Progenitor cell of endocrine pancreas (in vitro differentiated cells): Measurements from ENCODE around the gene TAGLN. TPM values are rescaled to one million over a fixed set of nuclear protein-coding genes. Genes with fewer than 3 reads are reported as not detected.

Source experiments
- DNase-seq: peaks from one replicate; pipeline ENCODE4 v3.0.0; 2021; ENCODE audit warnings: low spot score; ENCODE audit not compliant: unreplicated experiment
- H3K27ac Mint-ChIP-seq: 2 replicates; pipeline ENCODE4 v1.8.0; 2021; ENCODE audit warnings: mild to moderate bottlenecking, moderate library complexity, mixed read lengths
- H3K27me3 Mint-ChIP-seq: 2 replicates; pipeline ENCODE4 v1.8.0; 2021; ENCODE audit warnings: mixed read lengths
- H3K36me3 Mint-ChIP-seq: 2 replicates; pipeline ENCODE4 v1.8.0; 2022; ENCODE audit warnings: mixed read lengths; ENCODE audit not compliant: insufficient read depth
- H3K4me1 Mint-ChIP-seq: 2 replicates; pipeline ENCODE4 v1.8.0; 2021; ENCODE audit warnings: low read depth, mixed read lengths
- H3K4me3 Mint-ChIP-seq: 2 replicates; pipeline ENCODE4 v1.8.0; 2021; ENCODE audit warnings: low read depth, mild to moderate bottlenecking, moderate library complexity, mixed read lengths
- H3K9me3 Mint-ChIP-seq: 2 replicates; pipeline ENCODE4 v1.8.0; 2021; ENCODE audit warnings: low read depth, mixed read lengths
- CTCF ChIP-seq: fragments of 200-600 bp; sonication (generic); IDR thresholded peaks from one replicate; pipeline ENCODE4 v1.5.0; 2021; ENCODE audit warnings: antibody characterized with exemption, mild to moderate bottlenecking; ENCODE audit not compliant: unreplicated experiment
- total RNA-seq: library from RNA; stranded (reverse); gene quantifications from 2 replicates; pipeline ENCODE4 v1.2.1, GENCODE V29; 2021

Gene TAGLN
- total RNA-seq, 1 donor from 2014 or later = 41.4 TPM

- Mint-ChIP-seq H3K4me3 (no peak overlapping the region), H3K9me3 (no peaks in the 10 kb centered on the region), H3K27ac (no peak overlapping the region), H3K36me3 (peaks cover 6% of the 10 kb centered on the region), H3K27me3 (peaks cover 18% of the 10 kb centered on the region), H3K4me1 (peaks cover 3% of the 10 kb centered on the region)
- peak; percentile 55 for TF ChIP-seq CTCF
- no peak for DNase-seq
Observed at GRCh38 chr11:117197516-117198456, 1.4 kb upstream of the TAGLN start.

GRCh38 chr11:117198613-117199012 lies 557 bp upstream of the TAGLN start:
- peaks cover 6% of the 10 kb centered on the region for H3K36me3 Mint-ChIP-seq
- H3K4me3 Mint-ChIP-seq = no peak overlapping the region
- H3K4me1 Mint-ChIP-seq = peaks cover 3% of the 10 kb centered on the region
- no peak overlapping the region for H3K27ac Mint-ChIP-seq
- peaks cover 18% of the 10 kb centered on the region for H3K27me3 Mint-ChIP-seq
- TF ChIP-seq CTCF = no peak
- no peak for DNase-seq
- no peaks in the 10 kb centered on the region for H3K9me3 Mint-ChIP-seq

DNA sequence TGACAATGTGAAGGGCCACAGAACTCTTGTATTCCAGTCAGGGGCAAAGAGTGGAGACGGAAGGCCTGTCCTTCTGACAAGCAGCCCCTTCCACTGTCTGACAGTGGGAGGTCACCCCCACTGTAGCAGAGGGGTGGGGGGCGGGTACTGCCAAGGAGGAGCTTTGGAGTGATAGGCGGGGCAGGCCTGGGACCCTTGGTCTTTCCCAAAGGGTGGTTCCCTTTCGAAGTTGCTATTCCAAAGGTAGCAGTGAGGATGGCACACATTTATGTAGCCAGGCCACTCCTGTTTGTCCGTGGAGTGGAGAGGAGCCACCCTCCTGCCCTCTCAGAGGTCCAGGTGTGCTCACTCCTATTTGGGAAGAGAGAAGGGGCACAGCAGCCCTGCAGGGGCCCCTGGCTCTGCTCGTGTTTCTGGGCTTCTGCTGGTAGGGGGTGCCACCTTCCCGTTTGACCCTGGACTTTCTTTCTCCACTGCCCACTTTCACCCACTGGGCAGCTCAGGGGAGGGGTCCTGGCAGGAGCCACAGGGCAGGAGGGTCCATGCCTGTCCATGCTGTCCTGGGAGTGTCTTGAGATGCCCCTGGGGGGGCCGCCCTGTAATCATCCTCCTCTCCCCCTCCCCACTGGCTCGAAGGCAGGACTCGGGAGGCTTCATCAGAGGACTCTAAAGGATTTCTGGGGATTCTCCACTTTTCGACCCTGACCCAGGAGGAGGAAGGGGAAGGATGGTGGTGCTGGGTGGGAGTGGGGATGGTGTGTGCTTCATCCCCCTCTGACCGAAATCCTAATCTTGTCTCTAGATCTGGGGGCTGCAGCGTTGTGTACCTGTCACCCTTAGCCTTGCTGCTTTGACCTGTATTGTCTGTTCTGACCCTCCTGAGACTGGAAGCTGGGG lies 994 bp downstream of the TAGLN start:
- DNase-seq = no peak
- Mint-ChIP-seq H3K27ac (no peak overlapping the region), H3K4me1 (peaks cover 3% of the 10 kb centered on the region), H3K4me3 (peak overlapping the region; percentile 29), H3K27me3 (peaks cover 18% of the 10 kb centered on the region), H3K9me3 (no peaks in the 10 kb centered on the region), H3K36me3 (peaks cover 9% of the 10 kb centered on the region)
- no peak for TF ChIP-seq CTCF

DNA sequence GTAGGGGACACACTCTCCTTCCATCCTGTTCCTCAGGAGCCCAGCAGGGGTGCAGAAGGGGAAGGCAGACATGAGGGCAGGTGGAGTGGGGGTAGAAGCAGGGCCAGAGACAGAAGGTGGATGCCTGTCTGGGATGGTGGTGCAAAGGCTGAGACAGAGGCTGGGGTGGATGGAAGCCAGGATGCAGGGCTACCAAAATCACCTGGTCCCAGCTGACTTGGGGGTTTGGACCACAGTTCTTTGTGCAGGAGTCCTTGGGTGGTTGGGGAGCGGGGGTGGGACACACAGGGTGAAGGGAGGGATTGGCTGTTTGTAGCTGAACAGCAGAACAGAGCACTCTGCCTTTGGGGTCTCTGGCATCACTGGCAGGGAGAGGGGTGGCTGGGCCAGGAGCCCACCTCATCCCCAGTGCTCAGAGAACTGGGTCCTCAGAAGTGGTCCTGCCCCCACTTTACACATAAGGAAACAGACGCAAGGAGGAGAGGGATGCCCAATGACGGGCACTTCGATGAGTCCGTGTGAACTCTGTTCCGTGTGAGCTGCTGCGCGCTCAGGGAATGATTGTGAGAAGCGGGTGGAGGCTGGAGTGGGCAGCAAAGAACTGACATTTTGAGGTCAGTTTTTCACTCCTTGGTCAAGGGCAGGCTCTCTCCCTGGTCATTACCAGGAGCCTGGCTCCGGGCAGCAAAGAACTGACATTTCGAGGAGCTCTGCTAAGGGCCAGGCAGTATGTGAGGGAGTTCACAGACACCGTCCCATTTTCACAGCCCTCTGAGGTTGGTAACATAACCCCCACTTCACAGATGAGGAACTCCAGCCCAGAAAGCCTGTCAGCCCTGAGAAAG lies 1.9 kb downstream of the TAGLN start:
- peaks cover 3% of the 10 kb centered on the region for H3K4me1 Mint-ChIP-seq
- no peak for DNase-seq
- TF ChIP-seq CTCF = no peak

More for the DNA sequence above, 1.9 kb downstream of the TAGLN start:
- Mint-ChIP-seq H3K27ac (peak overlapping the region; percentile 46), H3K9me3 (no peaks in the 10 kb centered on the region), H3K27me3 (peaks cover 18% of the 10 kb centered on the region), H3K4me3 (no peak overlapping the region), H3K36me3 (peaks cover 8% of the 10 kb centered on the region)
